HCT116 (cell line): ENCODE data around the gene NEK6. TPM values are rescaled to one million over a fixed set of nuclear protein-coding genes. Genes with fewer than 3 reads are reported as not detected.

Experiments
- ATAC-seq: fragments of 200-7000 bp; cut with Tn5 transposase; 2 replicates; pipeline ENCODE4 v1.9.1; 2020; ENCODE audit warnings: mild to moderate bottlenecking, moderate library complexity
- BruUV-seq: library from RNA; stranded (reverse); fragments of 400-500 nt; replicated peaks from 2 replicates; lab custom pipeline; 2021; lab: Mats Ljungman, UMichigan
- CTCF ChIA-PET: fragments of 300-600 bp; sonication (Branson Sonifier 250); formaldehyde crosslinking; loops from one replicate; lab custom pipeline; 2021; ENCODE audit warnings: antibody characterized with exemption; lab: Charles Lee
- POLR2A ChIA-PET: fragments of 300-600, 350-600 bp; sonication (Branson Sonifier 250); formaldehyde crosslinking; loops from one replicate; lab custom pipeline; 2021; ENCODE audit warnings: antibody characterized with exemption; lab: Charles Lee
- RAD21 ChIA-PET, 2 experiments: fragments of 300-600 bp; sonication (Branson Sonifier 250); formaldehyde crosslinking; loops; one replicate each; lab custom pipeline; 2023; ENCODE audit warnings: low total read pairs in 2 of 2; ENCODE audit not compliant: uncharacterized antibody in 2 of 2, unreplicated experiment in 2 of 2, low non-redundant PET in 1 of 2; lab: Charles Lee
- DNase-seq: peaks from one replicate; pipeline ENCODE4 v3.0.0-alpha.2; 2010; ENCODE audit warnings: low read depth, low spot score
- H2AFZ ChIP-seq: fragments of 200-600 bp; shearing (Covaris generic), sonication (generic); 2 replicates; pipeline ENCODE4 v1.6.1; 2017; ENCODE audit warnings: low read depth, mixed run types, mixed read lengths, antibody characterized with exemption, low read length; ENCODE audit not compliant: poor library complexity, severe bottlenecking
- H3K27ac ChIP-seq: 2 replicates; pipeline ENCODE4 v1.5.1; 2012; ENCODE audit warnings: low read depth, low read length
- H3K27me3 ChIP-seq: fragments of 200-600 bp; sonication (generic); 2 replicates; pipeline ENCODE4 v1.6.1; 2016; ENCODE audit warnings: mixed run types, low read length, mixed read lengths; ENCODE audit not compliant: insufficient read depth
- H3K36me3 ChIP-seq, 2 experiments: fragments of 200-500 bp in 1 of 2; fragments of 200-600 bp in 1 of 2; sonication (Bioruptor generic) in 1 of 2; sonication (generic) in 1 of 2; 2 replicates each; pipeline versions ENCODE4 v1.5.1 to v1.6.1; 2014 to 2016; ENCODE audit warnings: low read length in 2 of 2, inconsistent platforms in 1 of 2, mixed read lengths in 1 of 2, mixed run types in 1 of 2; ENCODE audit not compliant: insufficient read depth in 2 of 2, control insufficient read depth in 1 of 2
- H3K4me1 ChIP-seq, 2 experiments: fragments of 200-600 bp in 1 of 2; sonication (generic) in 1 of 2; 2 replicates each; pipeline versions ENCODE4 v1.5.1 to v1.6.1; 2012 to 2017; ENCODE audit warnings: low read length in 2 of 2, inconsistent platforms in 1 of 2, mild to moderate bottlenecking in 1 of 2, mixed read lengths in 1 of 2, mixed run types in 1 of 2, moderate library complexity in 1 of 2; ENCODE audit not compliant: insufficient read depth in 2 of 2, control insufficient read depth in 1 of 2
- H3K4me2 ChIP-seq: fragments of 200-600 bp; sonication (generic); 2 replicates; pipeline ENCODE4 v1.6.1; 2017; ENCODE audit warnings: mixed run types, low read length, mixed read lengths
- H3K4me3 ChIP-seq, 2 experiments: fragments of 200-600 bp in 1 of 2; sonication (generic) in 1 of 2; replicated peaks in 1 of 2; 2 replicates each; pipeline ENCODE4 v1.5.1; 2011 to 2016; ENCODE audit warnings: low read length in 2 of 2, control low read depth in 1 of 2, low read depth in 1 of 2, mild to moderate bottlenecking in 1 of 2, mixed read lengths in 1 of 2, mixed run types in 1 of 2
- H3K79me2 ChIP-seq: fragments of 200-600 bp; sonication (generic); 2 replicates; pipeline ENCODE4 v1.6.1; 2017; ENCODE audit warnings: mild to moderate bottlenecking, mixed run types, low read length, moderate library complexity, mixed read lengths; ENCODE audit not compliant: insufficient read depth
- H3K9ac ChIP-seq: fragments of 200-600 bp; sonication (generic); 2 replicates; pipeline ENCODE4 v1.6.1; 2016; ENCODE audit warnings: low read length, mixed read lengths
- H3K9me2 ChIP-seq: fragments of 200-600 bp; sonication (generic), shearing (Covaris generic); 2 replicates; pipeline ENCODE4 v1.6.1; 2017; ENCODE audit warnings: mixed run types, mild to moderate bottlenecking, moderate library complexity; ENCODE audit not compliant: insufficient read depth
- H3K9me3 ChIP-seq, 2 experiments: fragments of 200-500 bp in 1 of 2; fragments of 200-600 bp in 1 of 2; sonication (Bioruptor generic) in 1 of 2; sonication (generic) in 1 of 2; 2 replicates each; pipeline ENCODE4 v1.6.1; 2014 to 2017; ENCODE audit warnings: low read length in 2 of 2, mixed read lengths in 2 of 2, inconsistent platforms in 1 of 2, low read depth in 1 of 2, mild to moderate bottlenecking in 1 of 2, mixed run types in 1 of 2, moderate library complexity in 1 of 2; ENCODE audit not compliant: control insufficient read depth in 1 of 2, insufficient read depth in 1 of 2
- H4K20me1 ChIP-seq: fragments of 200-600 bp; sonication (generic), shearing (Covaris generic); 2 replicates; pipeline ENCODE4 v1.6.1; 2017; ENCODE audit warnings: mixed run types, mild to moderate bottlenecking, moderate library complexity; ENCODE audit not compliant: insufficient read depth
- ATF3 ChIP-seq: IDR thresholded peaks from 2 replicates; pipeline ENCODE4 v1.6.1; 2012
- CEBPB ChIP-seq: IDR thresholded peaks from 2 replicates; pipeline ENCODE4 v1.6.1; 2012; ENCODE audit warnings: low read depth
- CTCF ChIP-seq, 3 experiments: fragments of 200-600 bp in 1 of 3; sonication (generic) in 1 of 3; IDR thresholded peaks in 2 of 3; conservative IDR thresholded peaks in 1 of 3; 2 replicates each; pipeline ENCODE4 v1.5.1; 2012 to 2017; ENCODE audit warnings: low read depth in 2 of 3, low read length in 2 of 3, antibody characterized with exemption in 1 of 3, borderline replicate concordance in 1 of 3, control low read depth in 1 of 3, mild to moderate bottlenecking in 1 of 3, mixed read lengths in 1 of 3, mixed run types in 1 of 3, moderate library complexity in 1 of 3; ENCODE audit not compliant: insufficient read depth in 1 of 3
- ELF1 ChIP-seq: IDR thresholded peaks from 2 replicates; pipeline ENCODE4 v1.6.1; 2012; ENCODE audit warnings: low read depth, borderline replicate concordance
- JUND ChIP-seq: IDR thresholded peaks from 2 replicates; pipeline ENCODE4 v1.6.1; 2012
- MAX ChIP-seq: IDR thresholded peaks from 2 replicates; pipeline ENCODE4 v1.6.1; 2012
- POLR2A ChIP-seq: IDR thresholded peaks from 2 replicates; pipeline ENCODE4 v1.7.0; 2011; ENCODE audit warnings: borderline replicate concordance; ENCODE audit not compliant: insufficient read depth, insufficient read length; ENCODE audit errors: extremely low read depth
- POLR2AphosphoS5 ChIP-seq: IDR thresholded peaks from 2 replicates; pipeline ENCODE4 v1.6.1; 2011; ENCODE audit warnings: mild to moderate bottlenecking, low read depth, low read length, moderate library complexity
- RAD21 ChIP-seq: IDR thresholded peaks from 2 replicates; pipeline ENCODE4 v1.6.1; 2012; ENCODE audit warnings: low read depth, mild to moderate bottlenecking
- SIN3A ChIP-seq: IDR thresholded peaks from 2 replicates; pipeline ENCODE4 v1.6.1; 2012; ENCODE audit warnings: low read depth
- SP1 ChIP-seq: IDR thresholded peaks from 2 replicates; pipeline ENCODE4 v1.6.1; 2012; ENCODE audit warnings: low read depth
- SRF ChIP-seq: IDR thresholded peaks from 2 replicates; pipeline ENCODE4 v1.6.1; 2012; ENCODE audit warnings: low read depth
- TCF7L2 ChIP-seq: IDR thresholded peaks from 2 replicates; pipeline ENCODE4 v1.7.0; 2011; ENCODE audit warnings: borderline replicate concordance, inconsistent platforms; ENCODE audit not compliant: insufficient read depth, insufficient read length; ENCODE audit errors: extremely low read depth
- ZBTB33 ChIP-seq: IDR thresholded peaks from 2 replicates; pipeline ENCODE4 v1.6.1; 2011; ENCODE audit warnings: mild to moderate bottlenecking, low read length, moderate library complexity; ENCODE audit not compliant: insufficient replicate concordance; ENCODE audit errors: extremely low read depth
- ZFX ChIP-seq: fragments of 450-650 bp; IDR thresholded peaks from 2 replicates; pipeline ENCODE4 v1.6.1; 2017
- intact Hi-C: fragments of 100-400 bp; cut with micrococcal nuclease; formaldehyde crosslinking; loops from 2 replicates; pipeline ENCODE4 v1.10.0; 2022
- total RNA-seq: library from RNA; stranded (reverse); gene quantifications from one replicate; pipeline ENCODE4 v1.2.1, GENCODE V29; 2021; ENCODE audit not compliant: unreplicated experiment

Gene NEK6
- total RNA-seq, 1 experiment from 2014 or later = 40.8 TPM

- POLR2A ChIA-PET = no interaction called here
- 0 out of 2 replicates have a peak overlapping the region, but pooled peaks have one; percentile 5 for H3K4me2 ChIP-seq
- TF ChIP-seq RAD21 = no peak
- H3K27ac ChIP-seq = no peak overlapping the region
- H3K27me3 ChIP-seq = no peaks in the 10 kb centered on the region
- RAD21 ChIA-PET = no interaction called here
- no peaks in the 10 kb centered on the region for H3K79me2 ChIP-seq
- H4K20me1 ChIP-seq = no peaks in the 10 kb centered on the region
- no peak overlapping the region for H3K4me3 ChIP-seq
- no peaks in the 10 kb centered on the region for H3K9me2 ChIP-seq
- BruUV-seq = no TSS peak
- intact Hi-C loops = no loop called here
- CTCF ChIA-PET = no interaction called here
- DNase-seq (no peak), ATAC-seq (peak; percentile 46)
- H3K4me1 ChIP-seq = peaks cover 15 to 30% of the 10 kb centered on the region in 2 experiments
- no peaks in the 10 kb centered on the region for H3K36me3 ChIP-seq
- no peak overlapping the region for H3K9ac ChIP-seq
- no peak overlapping the region for H2AFZ ChIP-seq
- no peaks in the 10 kb centered on the region for H3K9me3 ChIP-seq
These were observed 36.8 kb upstream of the NEK6 start for GRCh38 chr9:124220946-124221451.

GRCh38 chr9:124221676-124222075 lies 36.1 kb upstream of the NEK6 start:
- H3K4me2 ChIP-seq = no peak overlapping the region

More at GRCh38 chr9:124221676-124222075, 36.1 kb upstream of the NEK6 start:
- H4K20me1 ChIP-seq = no peaks in the 10 kb centered on the region
- DNase-seq (no peak), ATAC-seq (no peak)
- H3K9ac ChIP-seq = no peak overlapping the region
- no peaks in the 10 kb centered on the region for H3K9me3 ChIP-seq
- RAD21 ChIA-PET = no interaction called here
- POLR2A ChIA-PET = no interaction called here
- no peaks in the 10 kb centered on the region for H3K9me2 ChIP-seq
- H3K27me3 ChIP-seq = no peaks in the 10 kb centered on the region
- H3K36me3 ChIP-seq = no peaks in the 10 kb centered on the region
- H3K4me3 ChIP-seq = no peak overlapping the region
- no TSS peak for BruUV-seq
- intact Hi-C loops = no loop called here
- TF ChIP-seq TCF7L2 = no peak
- TF ChIP-seq ZBTB33 = no peak
- no peak for TF ChIP-seq ATF3
- TF ChIP-seq ELF1 = no peak
- TF ChIP-seq POLR2AphosphoS5 = no peak
- no peak for TF ChIP-seq ZFX
- no peak for TF ChIP-seq SIN3A
- TF ChIP-seq SP1 = no peak
- no peak for TF ChIP-seq SRF
- TF ChIP-seq CTCF (IDR thresholded peaks at IDR 0.05 in 2 of 3, conservative IDR thresholded peaks at IDR 0.05 in 1 of 3; ENCODE audit: borderline replicate concordance in 1 of 3, insufficient read depth in 1 of 3, low read depth in 2 of 3, low read length in 2 of 3) = no peak
- TF ChIP-seq JUND = no peak
- no peak for TF ChIP-seq MAX
- TF ChIP-seq CEBPB = no peak
- TF ChIP-seq POLR2A = no peak
- H3K4me1 ChIP-seq = peaks cover 15 to 30% of the 10 kb centered on the region in 2 experiments
- no peak overlapping the region for H3K27ac ChIP-seq
- no peak overlapping the region for H2AFZ ChIP-seq
- CTCF ChIA-PET = no interaction called here
- H3K79me2 ChIP-seq = no peaks in the 10 kb centered on the region
